ENCODE measurements around the gene CEP164.

- no peak for TF ChIP-seq CTCF (IDR thresholded peaks at IDR 0.05)
- no peak for TF ChIP-seq POLR2A (IDR thresholded peaks at IDR 0.05)
- TF ChIP-seq POLR2AphosphoS5 (IDR thresholded peaks at IDR 0.05; ENCODE audit: insufficient read depth in 1 of 2, low read depth in 1 of 2) = no peak
Observed at GRCh38 chr11:117313828-117314768, 13.6 kb upstream of the CEP164 start.

Measured in vagina (tissue), 2 donors.